ENCODE data around the gene MYH15.

Gene MYH15

GRCh38 chr3:108509263-108509662 lies 1.1 kb downstream of the MYH15 start:
- no peak for DNase-seq

- DNase-seq = no peak
Measured at GRCh38 chr3:108507902-108508301, 2.5 kb downstream of the MYH15 start.

GRCh38 chr3:108505811-108506210 lies 4.6 kb downstream of the MYH15 start:
- DNase-seq = no peak

GRCh38 chr3:108503722-108504121 lies 6.7 kb downstream of the MYH15 start:
- DNase-seq = no peak

GRCh38 chr3:108501535-108501934 lies 8.9 kb downstream of the MYH15 start:
- DNase-seq = no peak

- no peak for DNase-seq
Measured at GRCh38 chr3:108500728-108501127, 9.7 kb downstream of the MYH15 start.

GRCh38 chr3:108497271-108497670 lies 13.1 kb downstream of the MYH15 start:
- no peak for DNase-seq

DNA sequence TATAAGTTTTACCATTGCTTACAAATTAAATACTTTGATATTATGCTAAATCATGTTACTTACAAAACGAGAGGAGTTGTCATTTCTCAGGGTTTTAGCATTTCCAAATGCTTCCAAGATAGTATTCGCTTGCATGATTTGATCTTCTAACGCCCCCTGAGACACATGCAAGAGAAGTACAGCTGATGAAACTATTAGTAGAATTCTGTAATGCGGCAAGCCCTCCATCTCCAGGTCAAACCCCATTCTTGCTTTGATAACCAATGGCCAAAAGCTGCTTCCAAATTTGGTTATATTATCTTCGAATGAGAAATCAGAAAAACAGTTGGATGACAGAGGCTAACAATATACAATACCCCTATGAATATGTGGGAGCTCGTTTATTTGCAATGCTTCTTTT lies 14.7 kb downstream of the MYH15 start:
- no peak for DNase-seq

DNA sequence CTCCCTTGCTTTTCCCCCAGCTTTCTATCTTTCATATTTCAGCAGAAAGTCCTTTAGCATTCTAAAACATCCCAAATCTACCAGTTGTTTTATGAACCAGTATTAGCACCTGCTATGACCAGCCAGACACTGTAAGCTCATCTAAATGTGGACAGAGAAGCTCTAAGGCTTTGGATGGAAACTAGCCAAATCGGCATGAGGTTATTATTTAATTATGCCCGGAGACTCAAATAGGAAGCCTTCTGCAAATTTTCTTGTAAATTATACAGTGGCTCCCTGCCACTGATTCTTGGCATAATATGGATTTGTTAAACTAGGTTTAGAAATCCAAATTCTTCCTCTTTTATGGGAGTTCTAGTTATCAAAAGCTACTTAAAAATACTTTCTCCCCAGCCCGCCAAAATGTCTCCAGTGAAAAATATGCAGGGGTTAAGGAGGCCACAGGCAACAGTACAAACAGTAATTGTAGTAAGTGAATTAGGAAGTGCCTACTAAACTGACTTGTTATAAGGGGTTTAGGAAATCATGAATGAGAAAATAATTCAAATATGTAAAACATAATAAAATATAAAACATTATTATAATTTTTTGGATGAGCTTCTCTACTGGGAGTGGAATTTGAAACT lies 15.4 kb downstream of the MYH15 start:
- DNase-seq = no peak

- DNase-seq = no peak
Measured at GRCh38 chr3:108493862-108494261, 16.5 kb downstream of the MYH15 start.

GRCh38 chr3:108491456-108491855 lies 18.9 kb downstream of the MYH15 start:
- DNase-seq = no peak

DNA sequence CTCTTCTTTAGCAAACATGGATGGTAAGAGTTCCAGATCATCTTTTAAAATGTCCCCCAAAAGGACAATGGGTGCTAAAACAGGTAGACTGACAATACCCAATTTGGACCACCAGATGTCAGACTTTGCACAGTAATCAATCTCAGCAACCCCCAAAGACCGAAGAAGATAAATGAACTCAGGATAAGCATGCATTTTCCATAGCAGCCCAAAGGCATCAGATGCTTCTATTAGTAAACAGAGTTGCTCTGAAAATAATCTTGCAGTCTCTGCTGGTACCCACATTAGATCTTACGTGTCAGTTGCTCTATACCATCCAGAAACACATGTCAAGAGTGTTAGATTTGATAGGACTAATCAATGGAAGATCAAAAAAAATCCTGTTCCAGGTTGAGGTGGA lies 20.6 kb downstream of the MYH15 start:
- DNase-seq = peak; percentile 19

- DNase-seq = no peak
Measured at GRCh38 chr3:108488631-108489030, 21.8 kb downstream of the MYH15 start.

- no peak for DNase-seq
Measured at GRCh38 chr3:108487439-108487838, 23.0 kb downstream of the MYH15 start.

GRCh38 chr3:108486941-108487340 lies 23.5 kb downstream of the MYH15 start:
- no peak for DNase-seq

DNA sequence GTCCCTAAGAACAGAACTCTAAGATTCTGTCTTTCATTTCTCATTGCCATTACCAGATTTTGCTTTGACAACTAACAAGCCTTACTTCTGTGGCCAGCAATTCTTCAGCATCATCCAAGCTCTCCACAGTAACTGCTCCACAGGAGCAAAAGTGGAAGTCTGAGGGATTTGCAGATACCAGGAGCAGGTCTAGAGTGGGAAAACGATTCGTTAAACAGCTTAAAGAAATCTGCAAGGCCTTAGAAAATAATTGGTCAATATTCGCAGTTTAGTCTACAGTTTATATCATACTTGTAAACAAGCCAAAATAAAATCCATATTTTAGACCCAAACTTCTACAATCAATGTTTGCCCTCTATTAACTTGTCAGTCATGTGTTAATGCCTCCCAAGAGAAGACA lies 24.1 kb downstream of the MYH15 start:
- no peak for DNase-seq

DNA sequence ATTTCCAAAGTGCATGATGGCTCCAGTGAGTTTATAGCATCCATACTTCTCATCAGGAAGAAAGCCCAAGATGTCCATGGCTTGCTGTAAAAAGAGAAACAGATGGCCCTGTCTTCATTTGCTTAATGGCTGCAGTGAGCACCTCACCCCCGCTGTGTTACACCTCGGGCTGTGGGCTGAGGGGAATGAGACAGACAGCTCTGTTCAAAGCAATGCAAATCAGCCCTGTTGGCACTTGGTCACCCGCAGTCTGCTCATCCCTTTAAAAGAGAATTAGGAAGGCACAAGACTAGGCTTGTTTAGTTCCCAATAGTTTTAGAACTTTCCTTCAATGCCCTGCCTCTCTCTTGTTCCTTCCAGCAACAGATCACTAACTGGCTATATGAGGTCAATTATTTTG lies 25.2 kb downstream of the MYH15 start:
- no peak for DNase-seq

DNA sequence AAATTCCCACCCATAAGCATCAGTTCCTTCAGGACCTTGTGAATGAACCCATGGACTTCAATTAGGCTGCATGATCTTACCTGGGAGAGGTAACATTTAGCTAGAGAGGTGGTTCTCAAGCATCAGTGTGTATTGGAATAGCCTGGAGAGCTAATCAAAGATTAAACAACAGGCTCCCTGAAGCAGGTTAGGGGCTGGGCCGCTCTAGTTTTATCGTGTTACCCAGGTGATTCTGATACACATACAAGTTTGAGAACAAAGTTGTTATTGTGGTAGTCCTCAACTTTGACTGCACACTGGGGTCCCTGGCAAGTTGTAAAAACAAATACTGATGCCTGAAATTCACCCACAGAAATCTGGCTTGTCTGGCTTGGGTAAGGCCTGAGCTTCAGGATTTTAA lies 31.2 kb downstream of the MYH15 start:
- DNase-seq = no peak

DNA sequence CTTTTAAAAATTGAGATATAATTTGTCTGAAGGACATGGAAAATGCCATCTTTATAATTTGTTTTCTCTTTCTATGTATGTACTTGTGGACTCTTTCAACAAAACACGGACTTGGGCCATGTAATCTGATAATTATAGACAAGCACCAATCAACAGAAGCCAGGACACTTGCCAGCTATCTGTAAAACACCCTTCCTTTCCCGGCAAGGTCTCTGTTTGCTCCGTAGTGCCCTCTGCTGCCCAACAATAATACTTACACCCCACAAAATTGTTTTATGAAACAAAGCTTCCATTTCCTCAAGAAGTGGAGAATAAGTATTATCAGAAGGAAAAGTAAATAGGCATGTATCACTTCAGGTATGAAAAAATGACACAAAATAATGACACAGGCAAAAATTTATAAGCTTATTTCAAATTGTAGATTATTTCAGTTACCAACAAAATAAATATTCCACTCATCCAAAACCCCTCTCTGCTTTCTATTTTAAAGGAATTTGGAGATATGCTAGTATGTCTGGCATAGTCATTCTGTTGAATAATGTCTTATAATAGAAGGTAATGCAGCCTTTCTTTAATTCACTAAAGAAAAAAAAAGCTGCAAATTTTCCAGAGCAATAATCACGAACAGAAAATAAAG lies 32.8 kb downstream of the MYH15 start:
- DNase-seq = peak; percentile 40

DNA sequence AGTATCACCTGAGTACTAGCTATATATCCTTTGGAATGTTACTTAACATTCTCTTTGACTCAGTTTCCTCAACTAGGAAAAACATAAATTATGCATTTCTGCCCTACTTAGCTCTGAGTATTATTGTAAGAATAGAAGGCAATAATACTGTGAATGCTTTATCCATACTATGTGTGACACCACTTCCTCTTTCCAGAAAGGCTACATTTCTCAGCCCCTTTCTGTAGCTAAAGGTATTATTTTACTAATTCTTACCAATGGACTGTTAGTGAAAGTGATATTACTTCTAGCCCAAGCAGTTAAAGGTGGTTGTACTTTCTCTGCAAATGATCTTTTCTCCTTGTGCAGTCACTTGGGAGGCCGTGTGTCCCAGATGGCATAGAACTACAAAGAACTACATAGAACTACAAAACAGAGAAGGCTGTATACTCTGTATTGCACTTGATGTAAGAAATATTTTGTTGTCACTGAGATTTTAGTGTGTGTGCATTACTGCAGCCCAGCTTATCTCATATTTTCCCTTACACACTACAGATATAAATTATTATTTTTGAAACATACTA lies 35.1 kb downstream of the MYH15 start:
- DNase-seq = no peak

- no peak for DNase-seq
Measured at GRCh38 chr3:108474581-108474980, 35.8 kb downstream of the MYH15 start.

DNA sequence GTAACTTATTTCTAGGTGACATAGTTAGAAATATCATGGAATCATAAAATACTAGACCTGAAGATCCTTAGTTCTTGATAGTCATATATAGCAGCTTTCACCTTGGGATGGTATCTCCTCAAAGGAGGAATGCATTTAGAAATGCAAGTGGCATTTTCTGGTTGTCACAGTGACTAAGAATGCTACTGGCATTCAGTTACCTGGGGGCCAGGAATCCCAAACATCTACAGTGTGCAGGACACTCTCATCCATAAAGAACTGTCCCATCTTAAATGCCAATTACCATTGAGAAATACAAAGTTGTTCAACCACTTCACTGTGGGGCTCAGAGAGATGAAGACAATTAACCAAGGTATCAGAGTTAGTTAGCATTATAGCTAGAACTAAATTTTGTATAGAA lies 36.7 kb downstream of the MYH15 start:
- DNase-seq = no peak

- DNase-seq = no peak
Measured at GRCh38 chr3:108472001-108472591, 38.3 kb downstream of the MYH15 start.

- DNase-seq = no peak
Measured at GRCh38 chr3:108471426-108471825, 39.0 kb downstream of the MYH15 start.

Measured in DMS79 (cell line).